Measurements from ENCODE around the gene PPFIA4.
"Not testable (repeated sequence)": the region's sequence is repeated elsewhere in the genome, so short reads cannot be mapped to it uniquely, and the experiment has no call there.

Gene PPFIA4

DNA sequence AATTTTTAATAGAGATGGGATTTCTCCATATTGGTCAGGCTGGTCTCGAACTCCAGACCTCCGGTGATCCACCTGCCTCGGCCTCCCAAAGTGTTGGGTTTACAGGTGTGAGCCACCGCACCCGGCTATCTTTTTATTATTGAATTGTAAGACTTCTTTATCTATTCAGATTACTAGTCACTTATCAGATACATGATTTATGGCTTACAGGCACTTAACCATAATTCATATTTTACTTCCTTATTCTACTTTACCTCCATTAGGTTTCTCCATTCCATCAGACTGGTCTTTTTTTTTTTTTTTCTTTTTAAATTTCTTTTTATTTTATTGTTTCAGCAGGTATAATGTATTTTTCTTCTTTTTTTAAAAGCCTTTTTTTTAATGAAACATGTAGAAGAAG is 14.7 kb upstream of the PPFIA4 start:
- DNase-seq (ENCODE audit: insufficient read length, low spot score) (no peak), FAIRE-seq (no peak)

DNA sequence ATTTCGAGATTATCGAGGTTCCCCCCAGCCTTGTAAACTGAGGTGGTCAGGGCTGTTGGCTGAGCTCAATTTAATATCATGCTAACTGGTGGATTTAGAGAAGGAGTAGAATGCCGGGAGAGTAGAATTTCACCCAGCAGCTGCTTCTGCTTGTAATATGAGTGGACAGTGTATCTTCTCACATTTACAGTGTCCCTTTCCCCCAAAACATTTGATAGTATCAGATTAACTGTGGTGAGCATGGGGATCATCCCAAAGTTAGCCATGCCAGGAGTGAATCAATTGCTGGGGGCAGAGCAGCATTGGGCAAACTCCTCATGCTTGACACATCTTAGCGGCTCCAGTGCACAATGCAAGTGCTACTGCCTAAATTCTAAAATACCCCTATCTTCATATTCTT is 9.2 kb upstream of the PPFIA4 start:
- no peak for FAIRE-seq

DNA sequence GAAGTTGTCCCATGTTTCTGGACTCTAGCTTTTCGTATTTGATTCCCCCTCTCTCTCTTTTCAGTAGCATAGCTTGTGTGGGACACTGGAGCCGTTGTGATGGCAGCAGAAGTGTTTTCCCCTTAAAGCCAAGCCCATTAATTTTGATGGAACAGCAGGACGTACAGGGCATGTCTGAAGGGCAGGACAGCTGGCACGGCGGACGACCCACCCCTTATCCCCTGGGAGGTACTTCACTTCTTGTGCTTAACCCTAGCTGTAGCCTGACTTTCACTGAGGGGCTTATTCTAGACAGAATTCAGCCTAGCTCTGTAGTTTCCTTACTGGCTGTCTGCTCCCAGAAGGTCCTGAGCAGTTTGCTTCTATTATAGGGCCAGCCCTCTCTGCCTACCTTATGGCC is 8.6 kb upstream of the PPFIA4 start:
- no peak for FAIRE-seq
- DNase-seq (ENCODE audit: insufficient read length, low spot score), result no peak

More for the DNA sequence above, 9.2 kb upstream of the PPFIA4 start:
- DNase-seq (ENCODE audit: insufficient read length, low spot score), result no peak

DNA sequence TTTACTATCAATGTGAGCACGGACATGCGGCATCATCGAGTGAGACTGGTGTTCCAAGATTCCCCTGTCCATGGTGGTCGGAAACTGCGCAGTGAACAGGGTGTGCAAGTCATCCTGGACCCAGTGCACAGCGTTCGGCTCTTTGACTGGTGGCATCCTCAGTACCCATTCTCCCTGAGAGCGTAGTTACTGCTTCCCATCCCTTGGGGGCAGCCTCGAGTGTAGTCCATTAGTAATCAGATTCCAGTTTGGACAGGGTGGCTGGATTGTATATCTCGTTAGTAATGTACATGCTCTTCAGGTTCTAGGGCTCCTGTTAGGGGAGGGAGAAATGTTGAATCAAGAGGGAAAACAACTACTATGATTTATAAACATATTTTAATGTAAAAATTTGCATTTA is 3.4 kb upstream of the PPFIA4 start:
- peak; percentile 55 for FAIRE-seq
- DNase-seq (ENCODE audit: insufficient read length, low spot score), result not testable (repeated sequence)

DNA sequence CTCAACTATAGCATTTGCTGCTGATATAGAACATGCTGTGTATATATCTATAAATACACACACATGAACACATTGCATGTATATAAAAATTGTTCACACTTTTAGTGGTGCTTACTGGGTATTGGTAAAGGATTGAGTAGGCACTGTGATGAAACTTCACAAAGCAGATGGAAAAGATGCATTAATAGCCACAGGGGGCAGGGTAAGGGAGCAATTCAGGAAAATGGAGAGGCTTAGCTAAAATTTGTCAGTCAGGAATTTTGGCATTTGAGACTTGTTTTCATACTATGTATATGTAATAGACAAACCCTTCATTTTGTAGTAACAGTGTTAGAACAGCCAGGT is 633 bp upstream of the PPFIA4 start:
- no peak for FAIRE-seq
- DNase-seq (ENCODE audit: insufficient read length, low spot score), result no peak

DNA sequence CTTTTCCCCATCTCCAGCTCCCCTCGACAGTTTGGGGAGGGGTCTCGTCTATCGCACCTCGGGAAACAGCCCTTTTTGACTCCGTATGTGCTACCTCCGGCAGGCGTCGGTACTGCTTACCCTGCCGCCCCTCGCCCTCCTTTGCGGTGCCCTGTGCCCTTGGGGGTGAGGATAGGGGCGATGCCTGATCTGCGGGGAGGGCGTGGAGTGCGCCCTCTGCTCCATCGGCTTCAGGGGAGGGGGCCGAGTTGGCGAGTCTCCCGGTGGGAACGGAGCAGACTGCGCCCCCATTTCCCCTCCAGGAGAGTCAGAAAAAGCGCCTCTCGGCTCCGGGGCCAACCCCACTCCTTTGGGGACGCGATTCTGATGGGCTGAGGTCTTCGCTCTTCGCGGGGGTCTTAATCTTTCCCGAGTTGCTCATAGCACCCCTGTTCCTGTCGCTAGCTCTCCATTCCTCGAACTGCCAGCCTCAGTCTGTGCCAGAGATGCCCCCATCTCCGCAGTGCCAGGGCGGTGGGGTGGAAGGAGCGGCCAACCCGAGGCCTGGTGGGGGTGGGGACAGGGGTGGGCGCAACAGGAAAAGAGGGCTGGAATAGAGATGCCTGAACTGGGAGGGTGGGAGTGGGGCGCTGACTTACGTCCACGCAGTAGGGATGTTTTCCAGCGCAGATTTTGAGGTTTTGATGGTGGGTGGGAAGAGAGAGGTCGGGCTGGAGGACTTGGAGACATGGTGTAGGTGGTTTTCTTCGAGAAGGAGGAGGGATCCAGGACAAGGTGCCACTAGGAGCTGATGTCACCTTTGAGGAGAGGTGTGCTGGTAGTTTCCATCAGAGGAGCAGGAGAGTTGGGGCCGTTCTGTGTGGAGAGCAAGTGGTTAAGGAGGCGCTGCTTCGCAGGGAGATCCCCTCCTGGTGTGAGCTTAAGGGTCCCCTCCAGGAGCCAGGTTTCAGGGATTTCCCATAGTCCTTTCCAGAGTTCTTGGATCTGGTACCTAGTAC is 674 bp downstream of the PPFIA4 start:
- no peak for DNase-seq (ENCODE audit: insufficient read length, low spot score)
- FAIRE-seq, result no peak

DNA sequence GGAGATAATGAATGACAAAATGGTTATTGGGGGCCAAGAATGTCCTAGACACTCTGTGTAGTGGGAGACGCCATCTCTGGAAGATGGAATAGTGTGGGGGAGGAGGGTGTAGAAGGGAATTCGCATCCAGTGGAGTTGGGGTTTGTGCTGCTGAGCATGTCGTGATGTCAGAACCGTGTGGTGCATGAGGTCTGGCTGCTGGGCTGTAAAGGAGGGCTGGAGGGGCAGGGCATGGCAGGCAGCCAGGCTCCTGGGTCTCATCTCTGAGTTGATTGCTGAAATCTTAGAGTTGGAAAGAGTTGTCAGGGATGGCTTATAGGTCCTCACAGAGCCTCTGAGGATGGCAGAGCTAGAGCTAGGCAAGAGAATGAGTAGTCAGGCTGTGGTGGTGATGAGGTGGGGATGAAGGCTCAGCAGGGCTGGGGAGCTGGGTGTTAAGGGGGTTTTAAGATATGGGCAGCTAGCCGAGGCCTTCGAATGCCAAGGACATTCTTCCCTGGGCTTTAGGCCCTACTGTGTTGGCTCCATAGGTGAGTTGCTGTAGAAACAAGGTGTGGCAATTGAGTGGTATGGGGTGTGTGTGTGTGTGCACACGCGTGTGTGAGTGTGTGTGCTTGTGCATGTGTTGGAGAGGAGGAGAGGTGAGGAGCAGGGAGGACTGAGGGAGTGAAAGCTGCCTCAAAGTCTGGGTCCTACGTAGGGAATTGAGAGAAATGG is 1.9 kb downstream of the PPFIA4 start:
- no peak for FAIRE-seq
- DNase-seq (ENCODE audit: insufficient read length, low spot score), result no peak

DNA sequence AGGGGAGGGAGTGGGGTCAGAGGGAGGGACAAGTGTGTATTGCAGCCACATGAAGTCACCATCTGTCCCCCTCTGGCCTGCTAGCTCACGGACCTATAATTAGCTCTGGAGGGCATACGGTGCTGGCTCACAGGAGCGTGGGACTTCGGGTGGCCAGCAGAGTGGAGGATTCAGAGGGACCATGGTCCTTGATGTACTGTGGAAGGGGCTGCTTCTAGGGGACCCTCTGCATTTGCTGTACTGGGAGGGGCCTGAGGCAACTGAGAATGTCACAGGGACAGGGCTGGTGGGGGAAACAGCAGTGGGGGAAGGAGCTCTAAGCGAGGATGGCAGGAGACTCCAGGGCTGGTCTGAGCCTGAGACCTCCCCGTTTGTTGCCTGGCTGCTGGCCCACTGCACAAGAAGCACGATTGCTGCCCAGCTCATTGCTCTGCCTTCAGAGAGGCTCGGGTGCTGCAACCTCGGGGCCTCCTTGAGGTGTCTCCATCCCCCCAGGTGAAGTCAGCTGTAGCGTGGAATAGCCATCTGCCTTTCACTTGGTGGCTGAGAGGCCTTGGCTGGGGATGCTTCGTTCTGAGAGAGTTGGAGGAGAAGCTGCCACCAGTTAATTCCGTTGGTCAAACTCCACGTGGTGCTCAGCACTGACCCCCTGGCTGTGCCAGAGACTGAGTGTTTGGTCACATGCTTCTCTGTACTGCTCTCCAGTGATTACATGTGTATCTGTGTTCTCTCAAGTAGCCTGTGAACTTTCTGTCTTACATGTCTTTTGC is 2.7 kb downstream of the PPFIA4 start:
- DNase-seq (ENCODE audit: insufficient read length, low spot score) (no peak), FAIRE-seq (no peak)

DNA sequence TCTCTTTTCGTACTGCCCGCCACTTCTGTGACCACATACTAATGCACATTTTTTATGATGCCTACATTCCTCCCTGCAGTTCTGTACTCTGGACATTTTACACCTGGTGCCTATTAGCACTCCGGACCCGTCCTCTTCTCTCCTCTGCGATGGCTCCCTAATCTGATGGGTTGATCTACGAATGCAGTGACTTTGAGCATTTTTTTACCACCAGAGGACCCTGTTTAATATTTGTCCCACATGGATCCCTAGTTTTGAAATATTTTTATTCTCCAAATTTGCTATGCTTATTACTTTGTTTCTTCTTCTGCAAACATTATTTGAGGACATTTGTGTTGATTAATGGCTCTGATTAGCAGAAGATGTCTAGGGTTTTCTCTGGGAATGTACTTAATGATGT is 5.2 kb downstream of the PPFIA4 start:
- DNase-seq (ENCODE audit: insufficient read length, low spot score) (no peak), FAIRE-seq (no peak)

DNA sequence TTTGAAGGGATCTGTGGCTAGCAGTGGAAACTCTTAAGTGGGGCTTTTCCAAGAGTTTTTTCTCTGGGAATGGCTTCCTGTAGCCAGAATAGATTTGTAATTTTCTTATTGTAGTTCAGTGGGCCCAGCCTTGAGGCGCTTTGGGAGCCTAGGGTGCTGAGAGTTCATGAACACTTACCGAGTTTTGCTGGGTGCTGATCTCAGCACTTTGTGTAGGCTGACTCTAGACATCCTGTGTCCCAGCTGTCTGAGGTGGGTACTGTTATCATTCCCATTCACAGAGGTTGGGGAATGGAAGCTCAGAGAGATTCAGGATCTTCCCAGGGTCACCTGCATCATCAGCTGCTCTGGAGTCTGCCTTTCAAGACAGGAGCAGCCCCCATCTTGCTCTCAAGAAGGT is 7.0 kb downstream of the PPFIA4 start:
- DNase-seq (ENCODE audit: insufficient read length, low spot score) (no peak), FAIRE-seq (no peak)

DNA sequence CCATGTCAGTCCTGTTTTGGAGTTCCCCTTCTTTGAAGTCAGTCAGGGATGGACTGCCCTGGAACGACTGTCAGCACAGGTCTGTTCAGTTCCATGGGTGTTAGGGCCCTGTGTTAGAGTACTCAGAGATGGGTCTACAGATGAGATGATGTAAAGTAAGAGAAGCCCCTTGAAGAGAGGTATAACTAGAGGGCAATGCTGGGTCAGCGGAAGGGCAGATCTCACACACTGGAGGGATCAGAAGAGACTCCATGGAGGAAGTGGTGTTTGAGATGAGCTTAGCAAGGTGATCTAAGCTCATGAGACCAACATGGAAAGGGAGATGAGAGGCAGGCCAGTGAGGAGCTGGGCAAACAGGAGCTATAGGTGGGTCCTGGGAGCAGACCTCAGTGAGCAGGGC is 7.6 kb downstream of the PPFIA4 start:
- no peak for FAIRE-seq
- no peak for DNase-seq (ENCODE audit: insufficient read length, low spot score)

DNA sequence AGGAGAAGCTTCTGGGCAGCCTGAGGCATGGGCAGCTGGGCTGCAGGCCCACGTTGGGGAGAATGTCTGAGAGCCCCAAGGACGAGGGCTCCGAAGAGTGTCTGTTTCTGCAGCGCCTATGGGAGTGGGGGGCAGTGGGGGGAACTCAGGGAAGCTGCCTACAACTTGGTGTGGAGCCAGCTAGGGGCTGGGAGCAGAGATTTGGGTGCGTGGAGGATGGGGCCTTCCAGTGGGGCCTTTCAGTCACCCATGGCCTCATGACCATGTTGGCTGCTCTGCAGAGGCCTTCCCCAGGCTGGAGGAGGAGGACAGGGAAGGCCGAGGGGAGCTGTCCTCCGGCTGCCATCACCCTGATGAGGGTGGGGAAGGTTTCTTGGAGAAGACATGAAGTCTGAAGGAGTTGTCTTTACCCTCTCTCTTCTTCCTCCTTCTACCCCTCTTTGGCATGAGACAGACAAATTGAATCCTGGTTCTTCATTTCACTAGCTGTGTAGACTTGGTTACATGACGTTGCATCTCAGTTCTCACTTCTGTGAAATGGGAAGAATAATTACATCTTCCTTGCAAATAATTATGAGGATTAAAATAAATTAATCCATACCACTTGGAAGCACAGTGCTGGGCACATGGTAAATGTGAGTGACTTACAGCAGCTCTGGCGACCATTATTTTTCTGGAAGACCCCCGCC is 8.3 kb downstream of the PPFIA4 start:
- DNase-seq (ENCODE audit: insufficient read length, low spot score) (no peak), FAIRE-seq (no peak)

DNA sequence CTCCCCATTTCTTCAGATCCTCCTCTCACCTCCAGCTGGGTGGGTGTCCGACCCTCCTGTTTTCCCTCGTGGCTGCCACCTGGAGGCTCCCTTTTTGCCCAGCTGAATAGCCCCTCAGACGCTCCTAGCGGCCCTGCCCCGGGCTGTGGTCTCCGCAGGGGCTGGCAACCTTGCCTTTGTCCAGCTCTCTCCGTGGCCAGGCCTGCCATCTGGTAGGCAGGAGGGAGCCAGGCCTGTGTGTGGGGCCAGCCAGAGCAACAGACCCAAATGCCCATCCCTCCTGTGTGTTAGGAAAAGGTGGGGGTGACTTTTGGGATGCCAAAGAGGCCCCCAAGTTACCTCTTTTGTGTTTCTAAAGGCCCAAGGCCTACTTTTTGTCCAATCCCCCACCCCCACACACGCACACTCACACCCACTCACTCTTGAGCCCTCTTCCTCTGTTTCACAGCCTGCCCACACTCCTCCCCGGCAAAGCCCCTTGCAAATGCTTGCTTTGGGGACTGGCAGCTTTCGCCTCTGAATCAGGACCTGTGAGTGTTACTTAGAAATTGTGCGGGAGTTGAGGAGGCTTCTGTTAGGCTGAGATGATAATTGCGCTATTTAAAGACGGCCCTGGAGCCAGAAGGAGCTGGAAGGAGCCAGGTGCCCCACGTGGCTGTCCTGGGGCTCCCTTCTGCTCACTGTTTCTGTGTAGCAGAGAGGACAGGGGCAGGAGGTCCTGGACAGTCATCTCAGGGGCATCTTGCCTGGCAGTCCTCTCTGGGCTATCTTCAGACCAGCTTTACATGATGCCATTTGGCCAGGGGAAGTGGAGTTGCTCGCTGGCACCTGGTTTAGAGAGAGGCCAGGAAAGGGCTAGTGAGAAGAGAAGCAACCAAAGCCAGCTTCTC is 9.1 kb downstream of the PPFIA4 start:
- no peak for FAIRE-seq
- no peak for DNase-seq (ENCODE audit: insufficient read length, low spot score)

DNA sequence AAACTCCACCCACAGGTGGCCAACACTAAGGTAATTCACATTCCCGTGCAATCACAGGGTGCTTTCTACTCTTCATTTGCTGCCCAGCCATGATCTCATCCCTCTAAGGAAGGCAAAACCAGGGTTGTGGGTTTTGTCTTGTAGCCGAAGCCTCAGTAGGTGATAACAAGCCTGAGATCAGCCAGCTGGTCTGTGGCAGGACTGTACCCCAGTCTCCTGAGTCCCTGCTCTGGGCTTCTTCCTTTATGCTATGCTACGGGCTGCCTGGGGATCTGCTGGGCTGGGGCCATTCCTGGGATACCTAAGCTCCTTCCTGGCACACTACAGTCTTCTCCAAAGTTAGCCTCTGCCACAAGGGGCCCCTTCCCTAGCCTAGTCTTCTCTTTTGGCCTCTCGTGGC is 9.8 kb downstream of the PPFIA4 start:
- FAIRE-seq, result no peak

DNA sequence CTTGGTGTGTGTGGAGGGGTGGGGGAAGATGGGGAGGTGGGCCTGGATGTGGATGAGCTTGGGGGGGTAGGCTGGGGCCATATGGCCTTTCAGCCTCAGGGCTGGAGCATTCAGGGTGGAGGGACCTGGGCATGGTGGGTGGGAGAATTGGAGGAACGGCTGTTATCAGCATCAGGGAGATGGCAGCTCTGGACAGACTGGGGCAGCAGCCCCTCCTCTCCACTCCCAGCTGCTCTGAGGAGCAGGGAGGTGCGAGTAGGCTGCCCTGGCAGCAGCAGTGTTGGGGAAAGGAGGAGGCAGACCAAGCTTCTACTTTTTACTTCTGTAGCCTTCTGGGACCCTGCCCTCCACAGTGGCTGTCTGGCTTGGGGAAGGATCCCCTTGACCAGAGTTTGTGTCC is 10.2 kb downstream of the PPFIA4 start:
- no peak for DNase-seq (ENCODE audit: insufficient read length, low spot score)
- no peak for FAIRE-seq

More for the DNA sequence above, 9.8 kb downstream of the PPFIA4 start:
- DNase-seq (ENCODE audit: insufficient read length, low spot score), result no peak

DNA sequence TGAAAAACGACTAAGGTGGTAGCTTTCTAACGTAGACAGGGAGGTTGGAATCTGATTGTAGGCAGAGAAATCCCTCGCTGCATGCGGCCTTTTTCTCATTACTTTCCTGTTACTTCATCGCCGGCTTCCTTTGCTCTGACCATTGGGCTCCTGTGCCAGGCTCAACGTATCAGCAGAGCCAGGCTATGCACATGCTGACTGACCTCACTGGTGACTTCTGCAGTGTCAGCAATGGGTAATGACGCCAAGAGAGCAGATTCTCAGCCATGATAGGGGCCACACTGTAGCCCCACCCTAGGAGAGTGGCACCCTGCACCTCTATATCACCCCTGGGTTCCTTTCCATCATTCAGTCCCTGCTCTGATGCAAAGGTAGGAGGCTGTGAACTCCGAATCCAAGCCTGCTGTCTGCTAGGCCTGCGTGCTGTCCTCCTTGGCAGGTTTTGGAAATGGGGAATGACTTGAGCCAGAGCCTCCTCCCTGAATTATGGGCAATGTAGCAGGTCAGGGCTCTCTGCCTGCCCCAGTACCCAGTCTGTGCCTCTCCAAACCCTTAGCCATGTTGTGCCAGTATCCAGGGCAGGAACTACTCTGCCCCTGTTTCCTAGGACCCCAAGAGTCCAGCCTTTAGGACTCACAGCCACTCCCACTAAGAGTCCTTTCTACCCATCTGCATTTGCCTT is 11.4 kb downstream of the PPFIA4 start:
- DNase-seq (ENCODE audit: insufficient read length, low spot score) (no peak), FAIRE-seq (no peak)

DNA sequence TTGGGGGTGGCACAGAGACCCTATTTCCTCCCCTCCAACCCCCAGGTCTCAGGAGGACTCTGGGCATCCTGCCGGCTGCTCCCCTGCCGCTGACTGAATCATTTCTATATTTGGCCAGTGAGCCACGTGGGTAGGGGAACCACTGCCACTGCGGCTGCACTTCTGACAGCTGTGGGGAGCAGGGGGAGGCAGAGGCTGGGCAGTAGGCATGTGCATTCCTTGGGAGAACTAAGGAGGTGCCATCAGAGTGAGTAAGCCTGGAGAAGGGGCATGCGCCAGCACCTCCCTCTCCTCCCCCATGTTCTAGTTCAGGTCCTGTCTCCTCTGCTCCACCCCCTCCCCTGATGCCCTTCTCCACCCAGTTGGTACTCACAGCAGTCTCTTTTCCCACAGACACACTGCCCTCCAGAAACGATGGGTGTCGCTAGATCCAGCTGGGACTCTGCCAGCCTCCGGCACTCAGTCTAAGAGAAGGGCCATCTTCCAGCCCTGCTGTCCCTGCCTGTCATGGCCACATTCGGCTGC is 12.0 kb downstream of the PPFIA4 start:
- DNase-seq (ENCODE audit: insufficient read length, low spot score) (peak; percentile 41), FAIRE-seq (peak; percentile 9)

DNA sequence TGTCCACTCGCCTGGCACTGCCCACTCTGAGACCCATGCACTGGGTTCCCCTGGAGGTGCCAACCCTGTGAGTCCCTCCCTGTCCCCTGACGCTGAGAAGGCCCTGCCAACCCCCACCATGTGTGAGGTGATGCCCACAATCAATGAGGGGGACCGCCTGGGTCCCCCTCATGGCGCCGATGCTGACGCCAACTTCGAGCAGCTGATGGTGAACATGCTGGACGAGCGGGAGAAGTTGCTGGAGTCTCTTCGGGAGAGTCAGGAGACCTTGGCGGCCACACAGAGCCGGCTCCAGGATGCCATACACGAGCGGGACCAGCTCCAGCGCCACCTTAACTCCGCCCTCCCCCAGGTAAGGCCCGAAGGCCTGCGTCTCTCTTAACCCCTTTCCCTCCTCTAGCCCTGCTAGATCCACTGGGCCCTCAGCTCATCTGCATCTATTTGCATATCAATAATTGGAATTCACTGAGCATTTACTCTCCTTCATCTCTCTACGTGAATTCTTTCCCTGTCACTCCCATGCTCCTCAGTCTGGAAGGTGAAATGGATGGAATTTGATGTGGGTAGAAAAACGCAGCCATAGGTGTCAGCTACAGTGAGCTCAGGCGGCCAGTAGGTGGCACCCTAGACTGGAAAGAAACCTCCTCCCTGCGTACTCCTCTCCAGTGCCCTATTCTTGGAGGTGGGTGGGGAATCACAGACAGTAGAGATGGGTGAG is 12.8 kb downstream of the PPFIA4 start:
- peak; percentile 76 for FAIRE-seq

More for the DNA sequence above, 12.8 kb downstream of the PPFIA4 start:
- DNase-seq (ENCODE audit: insufficient read length, low spot score), result peak; percentile 81
